Endothelial cell (in vitro differentiated cells): ENCODE data around the gene NDUFB10. TPM values are rescaled to one million over a fixed set of nuclear protein-coding genes. Genes with fewer than 3 reads are reported as not detected.
A peak's percentile ranks its signal among the peaks of the same experiment; 100 is the strongest.

Experiments
- DNase-seq: peaks from one replicate; pipeline ENCODE4 v3.0.0; 2021; ENCODE audit warnings: low spot score
- H3K27ac Mint-ChIP-seq: one replicate; pipeline ENCODE4 v1.8.0; 2021; ENCODE audit warnings: mixed read lengths, inconsistent platforms; ENCODE audit not compliant: unreplicated experiment
- H3K27me3 Mint-ChIP-seq: one replicate; pipeline ENCODE4 v1.8.0; 2021; ENCODE audit warnings: mild to moderate bottlenecking, moderate library complexity, mixed read lengths, inconsistent platforms; ENCODE audit not compliant: unreplicated experiment
- H3K36me3 Mint-ChIP-seq: one replicate; pipeline ENCODE4 v1.8.0; 2021; ENCODE audit warnings: mild to moderate bottlenecking, low read depth, mixed read lengths, inconsistent platforms; ENCODE audit not compliant: unreplicated experiment
- H3K4me1 Mint-ChIP-seq: one replicate; pipeline ENCODE4 v1.8.0; 2021; ENCODE audit warnings: mild to moderate bottlenecking, mixed read lengths, inconsistent platforms; ENCODE audit not compliant: unreplicated experiment
- H3K4me3 Mint-ChIP-seq: one replicate; pipeline ENCODE4 v1.8.0; 2021; ENCODE audit warnings: mild to moderate bottlenecking, mixed read lengths, inconsistent platforms; ENCODE audit not compliant: unreplicated experiment
- H3K9me3 Mint-ChIP-seq: one replicate; pipeline ENCODE4 v1.8.0; 2021; ENCODE audit warnings: mixed read lengths, inconsistent platforms; ENCODE audit not compliant: unreplicated experiment
- total RNA-seq: library from RNA; stranded (reverse); fragmentation: NEBNext Ultra II Directional; extraction: Animal tissue kit (Norgen Biotek cat#: 25700); gene quantifications from one replicate; pipeline ENCODE4 v1.2.1, GENCODE V29; 2021; ENCODE audit not compliant: unreplicated experiment
- TF ChIP-seq, protein P1 (sequence below): fragments of 200-600 bp; sonication (generic); IDR thresholded peaks from one replicate; pipeline ENCODE4 v1.5.0; 2021; ENCODE audit warnings: antibody characterized with exemption; ENCODE audit not compliant: unreplicated experiment

NDUFB10 gene
- total RNA-seq, 1 donor from 2014 or later, result 122 TPM

DNA sequence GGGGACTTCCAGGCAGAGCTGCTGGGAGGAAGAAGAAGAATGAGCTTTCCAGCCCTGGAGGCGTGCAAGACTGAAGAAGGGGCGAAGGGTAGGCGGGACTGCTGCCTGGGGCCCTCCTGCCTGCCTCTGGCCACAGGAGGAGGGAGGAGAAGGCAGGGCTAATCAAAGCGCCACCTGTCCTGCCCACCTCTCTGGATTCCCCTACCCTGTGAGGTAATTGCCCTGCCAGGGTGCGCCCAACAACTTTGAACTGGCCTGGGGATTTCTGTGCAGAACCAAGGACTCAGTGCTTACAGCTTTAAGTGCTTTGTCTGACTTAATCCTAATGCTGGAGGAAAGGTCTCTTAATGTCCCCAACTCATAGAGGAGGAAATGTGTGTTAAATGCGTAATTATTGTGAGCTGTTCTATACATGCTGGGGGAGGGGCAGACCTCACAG is 22.1 kb downstream of the NDUFB10 start, which contains the start of gene NOXO1:
NOXO1 (minus strand) TSS at position 72 of the 439 bp plus-strand sequence. CDS start 290 bp downstream, outside the sequence.
- no peak within 1 kb of the TSS for H3K27ac Mint-ChIP-seq
- TF ChIP-seq, protein P1, sequence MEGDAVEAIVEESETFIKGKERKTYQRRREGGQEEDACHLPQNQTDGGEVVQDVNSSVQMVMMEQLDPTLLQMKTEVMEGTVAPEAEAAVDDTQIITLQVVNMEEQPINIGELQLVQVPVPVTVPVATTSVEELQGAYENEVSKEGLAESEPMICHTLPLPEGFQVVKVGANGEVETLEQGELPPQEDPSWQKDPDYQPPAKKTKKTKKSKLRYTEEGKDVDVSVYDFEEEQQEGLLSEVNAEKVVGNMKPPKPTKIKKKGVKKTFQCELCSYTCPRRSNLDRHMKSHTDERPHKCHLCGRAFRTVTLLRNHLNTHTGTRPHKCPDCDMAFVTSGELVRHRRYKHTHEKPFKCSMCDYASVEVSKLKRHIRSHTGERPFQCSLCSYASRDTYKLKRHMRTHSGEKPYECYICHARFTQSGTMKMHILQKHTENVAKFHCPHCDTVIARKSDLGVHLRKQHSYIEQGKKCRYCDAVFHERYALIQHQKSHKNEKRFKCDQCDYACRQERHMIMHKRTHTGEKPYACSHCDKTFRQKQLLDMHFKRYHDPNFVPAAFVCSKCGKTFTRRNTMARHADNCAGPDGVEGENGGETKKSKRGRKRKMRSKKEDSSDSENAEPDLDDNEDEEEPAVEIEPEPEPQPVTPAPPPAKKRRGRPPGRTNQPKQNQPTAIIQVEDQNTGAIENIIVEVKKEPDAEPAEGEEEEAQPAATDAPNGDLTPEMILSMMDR, result no peak
- DNase-seq, result no peak
- H3K27me3 Mint-ChIP-seq, result peaks cover 28% of the 10 kb centered on the region
- H3K4me3 Mint-ChIP-seq, result no peak within 1 kb of the TSS
- peaks cover 14% of the 10 kb centered on the region for H3K4me1 Mint-ChIP-seq
- H3K36me3 Mint-ChIP-seq, result peaks cover 1% of the 10 kb centered on the region
- H3K9me3 Mint-ChIP-seq, result no peaks in the 10 kb centered on the region

DNA sequence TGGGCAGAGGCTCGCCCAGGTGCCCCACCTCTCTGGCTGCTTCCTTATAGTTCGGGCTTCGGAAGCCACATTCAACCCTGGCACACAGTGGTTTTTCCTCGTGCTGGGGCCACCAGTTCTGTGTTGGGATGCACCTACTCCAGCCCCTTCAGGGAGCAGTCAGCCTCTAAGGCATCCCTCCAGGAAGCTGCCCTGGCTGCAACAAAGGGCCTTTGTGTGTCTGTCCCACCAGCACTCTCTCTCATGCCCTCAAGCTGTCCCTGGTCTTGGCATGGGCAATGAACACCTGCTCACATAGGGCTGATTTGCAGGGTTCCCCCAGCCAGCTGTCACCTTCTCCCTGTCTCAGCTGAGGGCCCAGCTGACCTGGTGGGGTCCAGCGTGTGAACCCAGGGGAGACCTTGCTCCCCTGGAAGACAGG is 22.7 kb downstream of the NDUFB10 start:
- peaks cover 5% of the 10 kb centered on the region for H3K36me3 Mint-ChIP-seq
- DNase-seq, result no peak
- TF ChIP-seq, protein P1, result no peak
- H3K27ac Mint-ChIP-seq, result no peak overlapping the region
- H3K27me3 Mint-ChIP-seq, result peaks cover 29% of the 10 kb centered on the region
- no peaks in the 10 kb centered on the region for H3K9me3 Mint-ChIP-seq
- peaks cover 14% of the 10 kb centered on the region for H3K4me1 Mint-ChIP-seq
- H3K4me3 Mint-ChIP-seq, result no peak overlapping the region

DNA sequence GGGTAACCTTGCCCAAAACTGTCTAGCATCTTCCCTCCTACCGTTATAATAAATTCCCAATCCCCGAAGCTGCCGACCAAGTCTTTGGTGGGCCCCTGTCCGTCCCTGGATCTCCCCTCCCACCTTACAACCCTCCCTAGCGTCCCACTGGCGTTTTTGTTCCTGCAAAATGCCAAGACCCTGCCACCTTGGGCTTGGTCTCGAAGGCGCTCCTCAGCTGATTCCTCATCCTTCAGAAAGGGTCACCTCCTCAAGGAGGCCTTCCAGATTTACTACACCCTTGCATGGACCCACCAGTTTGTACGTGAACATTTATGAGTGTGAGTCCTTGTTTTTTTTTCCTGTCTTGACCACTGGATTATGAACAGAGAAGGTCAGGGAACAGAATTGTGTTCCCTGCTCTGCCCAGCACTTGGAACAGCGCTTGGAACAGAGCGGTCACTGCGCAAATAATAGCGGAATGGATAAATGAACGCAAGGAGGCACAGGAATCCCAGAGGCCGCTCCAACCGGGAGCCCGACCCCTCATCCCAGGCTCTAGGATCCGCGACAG is 23.7 kb downstream of the NDUFB10 start:
- no peaks in the 10 kb centered on the region for H3K9me3 Mint-ChIP-seq
- peaks cover 5% of the 10 kb centered on the region for H3K36me3 Mint-ChIP-seq
- peak overlapping the region; percentile 89 for H3K4me3 Mint-ChIP-seq
- peak overlapping the region; percentile 67 for H3K27ac Mint-ChIP-seq
- peaks cover 14% of the 10 kb centered on the region for H3K4me1 Mint-ChIP-seq
- no peak for DNase-seq
- TF ChIP-seq, protein P1, result no peak
- H3K27me3 Mint-ChIP-seq, result peaks cover 31% of the 10 kb centered on the region

DNA sequence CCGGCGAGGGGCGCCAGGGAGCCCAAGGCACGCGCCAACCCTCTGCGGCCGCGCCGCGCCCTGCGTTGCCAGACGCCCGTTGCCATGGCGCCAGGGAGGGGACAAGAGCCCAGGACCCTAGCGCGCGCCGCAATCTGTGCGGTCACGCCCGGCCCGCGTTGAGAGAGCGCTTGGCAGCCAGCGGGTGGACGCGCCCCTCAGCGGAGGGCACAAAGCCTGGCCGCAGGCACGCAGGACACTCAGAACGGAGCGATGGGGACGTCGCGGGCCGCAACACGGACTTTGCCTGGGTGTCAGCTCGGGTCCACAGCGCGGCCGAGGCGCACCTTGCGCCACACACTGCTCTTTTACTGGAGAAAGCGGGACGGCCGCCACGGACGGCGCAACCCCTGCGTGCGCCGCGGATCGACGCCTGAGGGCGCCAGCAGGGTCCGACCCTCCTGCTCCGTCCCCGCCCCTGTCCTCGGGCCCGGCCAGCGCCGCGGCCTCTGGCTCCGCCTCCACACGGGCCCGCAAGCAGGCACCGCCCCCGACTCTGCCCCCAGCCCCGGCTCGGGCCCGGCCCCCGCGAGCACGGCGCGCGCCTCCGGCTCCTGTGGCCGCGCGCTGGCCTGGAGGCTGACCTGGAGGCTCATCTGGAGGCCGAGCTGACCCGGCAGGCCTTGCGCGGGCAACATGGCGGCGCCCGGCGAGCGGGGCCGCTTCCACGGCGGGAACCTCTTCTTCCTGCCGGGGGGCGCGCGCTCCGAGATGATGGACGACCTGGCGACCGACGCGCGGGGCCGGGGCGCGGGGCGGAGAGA is 24.4 kb downstream of the NDUFB10 start, which contains the start of gene GFER:
GFER (plus strand) TSS at position 650 of the 803 bp plus-strand sequence; CDS start at position 676, 26 bp downstream.
- TF ChIP-seq, protein P1, result peak; percentile 25
- Mint-ChIP-seq H3K9me3 (no peaks in the 10 kb centered on the region), H3K4me1 (peaks cover 14% of the 10 kb centered on the region), H3K36me3 (peaks cover 5% of the 10 kb centered on the region), H3K4me3 (peak within 1 kb of the TSS; percentile 89), H3K27ac (peak within 1 kb of the TSS; percentile 67), H3K27me3 (peaks cover 36% of the 10 kb centered on the region)
- peak; percentile 98 for DNase-seq
